ENCODE data around the gene RTP2.

The RTP2 gene, protein sequence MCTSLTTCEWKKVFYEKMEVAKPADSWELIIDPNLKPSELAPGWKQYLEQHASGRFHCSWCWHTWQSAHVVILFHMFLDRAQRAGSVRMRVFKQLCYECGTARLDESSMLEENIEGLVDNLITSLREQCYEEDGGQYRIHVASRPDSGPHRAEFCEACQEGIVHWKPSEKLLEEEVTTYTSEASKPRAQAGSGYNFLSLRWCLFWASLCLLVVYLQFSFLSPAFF

DNA sequence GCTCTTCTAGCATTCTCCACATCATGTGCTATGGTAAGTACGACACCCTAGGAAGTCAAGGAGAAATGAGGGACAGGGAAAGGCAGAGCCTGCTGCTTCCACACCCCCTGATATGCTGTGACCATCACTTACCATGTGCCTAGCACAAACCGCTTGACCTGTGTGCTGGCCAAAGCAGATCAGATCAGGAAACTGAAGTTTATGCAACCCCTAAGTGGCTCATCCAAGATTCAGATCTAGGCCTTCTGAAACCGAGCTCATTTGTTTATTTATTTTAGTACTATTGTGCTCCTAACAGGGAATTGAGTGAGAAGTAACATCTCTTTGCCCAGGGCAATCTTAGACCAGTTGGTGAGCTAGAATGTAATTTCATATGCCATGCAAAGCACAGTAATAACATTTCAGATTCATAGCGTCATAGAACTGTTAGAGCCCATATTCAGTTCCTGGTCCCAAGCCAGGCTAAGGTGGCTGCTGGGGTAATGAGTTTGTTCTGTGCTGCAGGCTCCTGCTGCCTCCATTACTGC is at the start of gene RTP2:
Gene RTP2 (minus strand): TSS at position 51 of the 527 bp plus-strand sequence. CDS start 429 bp downstream, outside the sequence.
- DNase-seq = no peak

GRCh38 chr3:187750513-187751123 is 48.3 kb upstream of the RTP2 start:
- no peak for DNase-seq

DNA sequence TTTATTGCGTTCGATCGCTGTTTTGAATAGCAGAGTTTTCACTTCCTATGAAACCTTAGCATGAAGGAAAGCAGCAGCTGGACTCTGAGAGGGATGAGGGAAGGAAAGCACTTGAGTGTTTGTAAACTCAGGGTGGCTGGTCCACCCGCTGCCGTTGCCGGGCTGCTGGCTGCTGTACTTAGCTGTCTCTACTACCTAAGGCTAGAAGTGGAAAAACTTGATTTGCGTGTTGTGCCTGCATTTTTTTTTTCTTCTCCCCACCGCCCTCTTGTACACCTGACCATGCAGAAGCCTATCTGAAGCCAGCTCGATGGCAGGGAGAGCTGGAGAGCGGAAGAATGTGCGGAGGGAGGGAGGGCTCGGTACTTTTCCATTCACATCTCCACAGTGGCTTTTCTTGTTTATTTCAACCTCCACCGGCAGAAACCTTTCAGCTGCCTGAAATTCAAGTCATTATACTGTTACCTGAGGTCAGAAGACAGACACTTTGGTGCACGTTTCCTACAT is 47.7 kb upstream of the RTP2 start:
- no peak for DNase-seq

GRCh38 chr3:187748050-187748481 is 45.7 kb upstream of the RTP2 start:
- peak; percentile 87 for DNase-seq

DNA sequence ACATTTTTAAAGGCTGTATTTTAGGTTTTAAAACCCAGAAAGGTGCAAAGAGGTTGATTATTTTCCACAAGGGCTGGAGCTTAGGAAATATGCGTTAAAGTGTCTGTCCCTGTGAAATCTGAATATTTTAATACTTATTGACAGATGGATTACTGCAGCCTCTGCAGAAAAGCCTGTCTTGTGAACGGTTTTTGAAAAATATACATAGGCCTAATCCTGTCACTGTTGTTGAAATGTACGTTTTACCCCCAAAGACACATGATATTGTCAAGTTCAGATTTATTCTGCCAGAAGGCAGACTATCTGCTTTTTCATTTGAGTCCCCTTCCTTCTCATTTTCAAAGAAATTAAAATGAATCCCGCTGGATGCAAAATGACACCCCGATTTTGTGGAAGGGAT is 45.1 kb upstream of the RTP2 start:
- no peak for DNase-seq

GRCh38 chr3:187746442-187747281 is 44.3 kb upstream of the RTP2 start:
- no peak for DNase-seq

- no peak for DNase-seq
Measured at GRCh38 chr3:187746059-187746441, 43.7 kb upstream of the RTP2 start.

DNA sequence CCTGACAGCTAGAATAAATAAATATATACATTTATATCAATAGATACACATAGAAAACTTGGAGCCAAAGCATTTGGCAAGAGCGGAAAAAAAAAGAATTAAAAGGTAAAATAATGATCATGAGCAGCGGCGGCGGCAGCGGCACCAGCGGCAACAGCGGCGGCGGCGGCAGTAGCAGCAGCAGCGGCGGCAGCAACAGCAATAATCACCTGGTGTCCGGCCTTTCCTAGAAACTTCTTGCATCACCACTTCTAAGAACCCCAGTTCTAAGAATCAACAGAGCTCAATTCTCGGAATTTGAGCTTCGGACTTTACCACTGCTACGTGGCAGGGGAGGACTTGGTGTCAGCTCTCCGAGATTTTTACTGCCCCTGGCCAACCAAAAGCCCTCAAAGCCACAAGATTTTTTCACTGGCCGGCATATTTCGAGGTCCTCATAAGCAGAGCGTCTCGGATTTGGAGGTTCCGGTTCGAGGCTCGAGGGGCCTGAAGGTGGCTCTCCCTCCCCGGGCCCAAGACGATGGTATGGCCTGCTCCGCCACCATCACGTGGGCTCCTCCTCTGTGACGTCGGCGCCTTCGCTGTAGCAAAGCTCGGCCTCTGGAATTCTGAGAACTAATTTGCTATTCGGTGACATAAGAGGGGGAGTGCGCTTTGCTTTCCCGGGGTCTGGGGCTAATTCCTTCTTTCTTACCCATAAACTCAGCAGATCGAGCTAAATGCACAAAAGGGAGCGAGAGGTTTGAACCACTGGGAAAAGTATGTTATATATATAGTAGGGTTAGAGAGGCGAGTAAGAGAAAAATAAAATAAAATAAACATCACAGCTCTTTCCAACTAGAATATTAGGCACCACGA is 43.1 kb upstream of the RTP2 start, which contains the start of gene BCL6:
Gene BCL6 (minus strand): TSS at position 268 of the 858 bp plus-strand sequence. CDS start 11,775 bp downstream, outside the sequence.
- peak; percentile 76 for DNase-seq

DNA sequence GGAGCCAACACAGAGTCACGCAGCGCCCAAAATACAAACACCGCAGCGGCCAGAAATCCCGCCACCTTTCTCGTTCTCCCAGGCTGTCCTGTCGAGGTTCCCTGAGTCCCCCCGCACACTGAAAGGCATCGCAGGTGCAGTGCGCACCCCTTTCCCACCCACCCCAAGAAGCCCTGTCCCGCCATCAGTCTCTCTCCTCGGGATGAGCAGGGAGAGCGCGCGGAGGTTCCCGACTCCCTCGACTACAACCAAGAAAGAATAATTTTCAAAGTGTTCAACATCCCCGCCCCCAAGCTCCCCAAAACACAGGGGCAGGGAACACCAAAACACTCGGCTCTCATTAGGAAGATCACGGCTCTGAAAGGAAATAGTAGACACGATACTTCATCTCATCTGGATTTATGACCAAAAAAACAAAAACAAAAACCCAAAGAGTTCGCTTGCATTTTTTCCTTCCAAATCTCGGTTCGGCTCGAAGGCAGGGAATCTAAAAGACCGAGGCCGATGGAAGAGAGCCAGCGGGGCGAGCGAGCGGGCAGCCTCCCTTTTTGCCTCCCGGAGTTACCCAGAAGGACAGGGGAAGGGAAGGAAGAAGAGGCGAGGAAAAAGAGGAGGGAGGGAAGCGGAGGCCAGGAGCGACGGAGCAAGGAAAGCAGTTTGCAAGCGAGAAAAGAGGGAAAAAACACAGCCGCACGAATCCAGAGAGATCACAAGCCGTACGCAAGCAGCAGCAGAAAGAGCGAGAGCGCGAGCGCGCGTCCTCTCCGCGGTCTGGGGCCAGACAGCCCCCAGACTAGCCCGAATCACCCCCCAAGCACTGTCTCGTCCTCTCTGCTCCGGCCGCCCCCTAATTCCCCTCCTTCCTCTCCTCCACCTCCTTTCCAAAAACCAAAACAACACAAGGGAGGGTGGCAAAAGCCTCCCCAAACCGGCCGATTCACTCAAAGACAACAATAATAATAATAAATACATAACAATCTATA is 42.1 kb upstream of the RTP2 start:
- peak; percentile 40 for DNase-seq

GRCh38 chr3:187743195-187744141 is 41.1 kb upstream of the RTP2 start:
- peak; percentile 62 for DNase-seq

DNA sequence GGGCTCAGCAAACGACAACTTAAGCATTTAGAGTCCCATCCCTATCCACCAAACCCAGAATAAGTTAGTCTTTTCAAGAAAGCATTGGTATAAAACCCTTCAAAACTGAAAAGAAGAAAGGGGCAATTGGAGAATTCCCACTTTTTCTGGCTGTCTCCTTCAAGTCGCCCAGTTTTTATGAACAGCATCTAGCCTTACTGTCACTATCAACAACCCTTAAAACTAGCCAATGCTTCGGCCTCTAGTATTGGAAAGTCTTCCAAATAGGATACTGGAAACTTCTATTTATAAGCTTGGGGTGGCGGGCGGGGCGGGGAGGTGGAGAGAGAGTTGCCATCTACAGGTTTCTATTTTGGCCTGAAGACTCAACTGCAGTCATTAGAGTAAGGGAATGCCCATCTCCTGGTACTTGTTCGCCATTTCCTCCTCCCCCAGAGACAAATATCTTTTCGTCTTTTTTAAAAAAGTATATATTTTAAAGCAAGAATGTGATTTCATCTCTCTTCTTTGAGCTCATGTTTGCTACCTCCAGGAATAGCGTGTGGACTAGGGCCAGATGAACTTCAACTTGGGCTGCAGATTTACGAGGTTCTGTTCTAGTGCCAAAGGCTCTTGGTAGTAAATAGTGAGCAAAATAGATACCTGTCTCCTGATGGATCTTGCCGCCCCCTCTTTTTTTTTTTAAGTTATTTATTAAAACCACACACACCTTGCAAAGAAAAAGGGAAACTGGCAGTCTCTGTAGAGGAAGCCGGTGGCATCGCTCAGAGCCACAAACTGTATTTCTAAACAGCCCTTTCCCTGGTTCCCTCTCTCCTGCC is 40.2 kb upstream of the RTP2 start:
- no peak for DNase-seq

GRCh38 chr3:187741403-187742350 is 39.3 kb upstream of the RTP2 start:
- DNase-seq = peak; percentile 76

- DNase-seq = peak; percentile 73
Measured at GRCh38 chr3:187740421-187741399, 38.4 kb upstream of the RTP2 start.

DNA sequence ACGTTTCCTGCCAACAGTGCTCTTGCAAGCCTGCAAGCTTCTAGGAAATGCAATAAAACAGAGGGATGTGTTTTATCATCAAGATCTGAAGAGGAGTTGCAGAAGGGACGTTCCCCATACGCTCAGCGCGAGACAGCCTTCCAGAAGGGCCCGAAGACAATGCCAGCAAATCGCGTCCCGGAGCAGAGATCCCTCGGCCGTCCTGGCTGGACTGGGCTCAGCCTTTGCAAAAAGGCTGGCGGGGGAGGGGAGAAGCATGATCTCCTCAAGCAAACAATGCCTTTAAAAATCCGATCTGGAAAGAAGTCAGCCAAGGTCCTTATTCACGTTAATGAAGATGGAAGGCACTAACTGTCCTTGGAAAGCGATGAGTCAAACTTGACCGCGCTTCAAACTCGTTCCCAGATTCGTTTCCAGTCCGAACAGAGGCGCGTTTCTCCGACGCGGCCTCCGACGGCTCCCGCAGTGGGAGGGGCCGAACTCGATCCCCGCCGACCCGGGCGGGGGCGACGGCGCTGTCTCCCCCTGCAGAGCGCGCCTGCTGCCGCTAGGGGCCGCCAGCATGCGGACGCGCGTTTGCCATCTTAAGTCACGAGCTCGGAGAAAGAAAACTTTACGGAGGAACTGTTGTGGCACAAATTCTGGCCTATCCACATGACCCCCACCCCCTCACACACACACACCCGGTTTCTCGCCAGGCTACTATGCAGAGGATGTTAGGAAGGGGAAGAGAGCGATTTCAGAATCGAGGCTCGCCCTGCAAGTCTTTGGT is 37.4 kb upstream of the RTP2 start:
- peak; percentile 74 for DNase-seq

- peak; percentile 25 for DNase-seq
Measured at GRCh38 chr3:187739094-187739560, 36.8 kb upstream of the RTP2 start.
